Measurements from ENCODE around the gene ULK4.

ULK4 gene

DNA sequence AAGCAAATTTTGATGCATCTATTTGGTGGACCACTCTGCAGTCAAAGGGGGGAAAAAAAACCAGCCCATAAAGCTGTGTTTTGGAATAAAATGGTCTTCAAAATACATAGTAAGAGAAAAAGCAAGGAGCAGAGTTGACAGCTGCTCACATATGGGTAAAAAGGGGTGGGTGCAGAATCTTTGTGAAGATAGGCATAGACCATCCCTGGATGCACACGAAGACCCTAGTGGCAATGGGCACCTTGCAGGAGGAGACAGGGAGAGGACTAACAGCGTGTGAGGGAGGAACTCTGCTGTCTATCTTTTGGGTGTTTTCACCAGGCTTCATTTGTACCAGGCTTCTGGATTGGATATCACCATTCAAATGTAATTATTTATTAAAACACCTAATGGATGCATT lies 718.7 kb downstream of the ULK4 start:
- DNase-seq (ENCODE audit: low spot score) = no peak
- no peak for TF ChIP-seq CTCF (IDR thresholded peaks at IDR 0.05; ENCODE audit: extremely low read depth, missing control alignments)

GRCh38 chr3:41241800-41242571 lies 719.9 kb downstream of the ULK4 start:
- no peak for DNase-seq (ENCODE audit: low spot score)
- TF ChIP-seq CTCF (IDR thresholded peaks at IDR 0.05; ENCODE audit: extremely low read depth, missing control alignments) = no peak

DNA sequence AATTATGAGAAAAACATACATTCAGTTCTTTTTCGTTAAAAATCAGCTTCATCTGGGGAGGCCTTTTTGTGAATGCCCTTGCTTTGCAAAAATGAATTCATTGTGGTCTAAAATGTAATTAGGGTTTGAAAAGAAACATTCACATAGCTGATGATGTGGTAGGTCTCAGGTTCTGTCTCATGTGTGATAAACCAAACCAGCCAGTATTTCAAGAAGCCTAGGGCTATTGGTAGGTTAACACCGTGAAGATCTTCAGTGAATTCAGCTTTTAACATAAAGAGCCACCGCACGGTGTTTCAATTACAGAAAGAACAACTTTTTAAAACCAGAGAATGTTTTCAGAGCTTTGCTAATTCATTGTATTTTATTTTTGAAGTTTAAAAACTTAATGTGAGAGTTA lies 720.7 kb downstream of the ULK4 start:
- no peak for DNase-seq (ENCODE audit: low spot score)
- no peak for TF ChIP-seq CTCF (IDR thresholded peaks at IDR 0.05; ENCODE audit: extremely low read depth, missing control alignments)

DNA sequence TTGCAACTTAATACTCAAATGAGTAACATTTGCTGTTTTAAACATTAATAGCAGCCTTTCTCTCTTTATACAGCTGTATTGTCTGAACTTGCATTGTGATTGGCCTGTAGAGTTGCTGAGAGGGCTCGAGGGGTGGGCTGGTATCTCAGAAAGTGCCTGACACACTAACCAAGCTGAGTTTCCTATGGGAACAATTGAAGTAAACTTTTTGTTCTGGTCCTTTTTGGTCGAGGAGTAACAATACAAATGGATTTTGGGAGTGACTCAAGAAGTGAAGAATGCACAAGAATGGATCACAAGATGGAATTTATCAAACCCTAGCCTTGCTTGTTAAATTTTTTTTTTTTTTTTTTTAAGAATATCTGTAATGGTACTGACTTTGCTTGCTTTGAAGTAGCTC lies 722.3 kb downstream of the ULK4 start:
- DNase-seq (ENCODE audit: low spot score) = no peak
- TF ChIP-seq CTCF (IDR thresholded peaks at IDR 0.05; ENCODE audit: extremely low read depth, missing control alignments) = no peak

- DNase-seq (ENCODE audit: low spot score) = no peak
These were observed 724.0 kb downstream of the ULK4 start for GRCh38 chr3:41237907-41238306.

DNA sequence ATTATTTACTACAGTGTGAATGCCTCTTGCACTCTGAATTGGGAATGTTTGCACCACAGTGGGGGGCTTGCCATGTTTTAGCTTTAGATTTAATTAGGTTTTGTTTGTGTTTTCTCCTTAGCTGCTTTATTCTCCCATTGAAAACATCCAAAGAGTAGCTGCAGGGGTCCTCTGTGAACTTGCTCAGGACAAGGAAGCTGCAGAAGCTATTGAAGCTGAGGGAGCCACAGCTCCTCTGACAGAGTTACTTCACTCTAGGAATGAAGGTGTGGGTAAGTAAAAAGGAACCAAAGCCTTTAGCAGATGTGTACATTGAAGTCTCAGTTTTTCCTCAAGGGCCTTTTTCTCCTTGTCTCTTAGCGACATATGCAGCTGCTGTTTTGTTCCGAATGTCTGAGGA lies 725.7 kb downstream of the ULK4 start:
- TF ChIP-seq CTCF (IDR thresholded peaks at IDR 0.05; ENCODE audit: extremely low read depth, missing control alignments) = no peak
- DNase-seq (ENCODE audit: low spot score) = no peak

More at GRCh38 chr3:41237907-41238306, 724.0 kb downstream of the ULK4 start:
- no peak for TF ChIP-seq CTCF (IDR thresholded peaks at IDR 0.05; ENCODE audit: extremely low read depth, missing control alignments)

DNA sequence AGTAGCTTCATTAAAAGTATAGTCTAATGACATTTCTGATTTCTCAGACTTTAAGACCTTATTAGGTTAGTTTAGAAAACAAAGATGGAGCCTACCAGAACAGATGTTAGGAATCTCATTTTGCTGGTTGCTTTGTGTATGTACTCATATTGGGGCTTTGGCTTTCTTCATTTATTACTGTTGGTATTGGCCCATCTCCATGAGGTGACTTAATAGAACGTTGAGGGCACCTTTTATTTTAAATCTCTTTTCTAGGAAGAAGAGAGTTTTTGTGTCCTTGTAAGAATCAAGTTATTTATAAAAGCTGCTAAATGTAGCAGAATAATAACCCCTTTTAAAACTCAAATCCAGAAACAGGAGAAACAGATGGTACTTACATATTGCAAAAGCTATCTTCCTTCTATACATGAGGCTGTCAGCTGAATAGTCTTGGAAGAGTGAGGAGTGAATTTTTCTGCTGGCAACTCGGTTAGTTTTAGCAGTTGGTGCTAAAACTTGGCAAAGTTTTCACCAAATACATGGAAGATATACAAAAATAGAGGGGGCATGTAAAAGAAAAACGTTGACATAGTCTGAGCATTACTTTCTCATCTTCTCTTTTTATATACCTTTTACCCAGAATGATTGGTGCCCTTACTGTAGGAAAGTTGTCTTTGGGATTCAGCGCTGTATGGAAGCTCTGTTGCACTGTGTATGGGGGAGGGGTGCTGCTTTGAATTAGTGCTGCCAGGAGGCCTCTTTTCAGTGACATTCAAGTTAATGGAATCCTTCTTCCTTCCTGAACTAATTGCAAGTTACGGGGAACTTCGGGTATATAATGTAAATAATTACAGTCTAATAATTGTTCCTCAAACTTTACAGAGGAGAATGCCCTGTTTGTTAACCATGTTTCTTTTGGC lies 726.8 kb downstream of the ULK4 start:
- DNase-seq (ENCODE audit: low spot score) = no peak
- TF ChIP-seq CTCF (IDR thresholded peaks at IDR 0.05; ENCODE audit: extremely low read depth, missing control alignments) = no peak

All from GM20000 (cell line).